CD4-positive, alpha-beta T cell (primary cell): Measurements from ENCODE around the gene WNT2. TPM values are rescaled to one million over a fixed set of nuclear protein-coding genes. Genes with fewer than 3 reads are reported as not detected.

Source experiments
- ATAC-seq: fragments of 200-7000 bp; cut with Tn5 transposase; one replicate; pipeline ENCODE4 v1.10.0; 2022; ENCODE audit warnings: mild to moderate bottlenecking; ENCODE audit not compliant: poor library complexity
- CTCF ChIA-PET: fragments of 350-600 bp; sonication (Branson Sonifier 250); formaldehyde crosslinking; loops from one replicate; lab custom pipeline; 2021; ENCODE audit warnings: antibody characterized with exemption, inconsistent platforms; lab: Charles Lee
- POLR2A ChIA-PET: fragments of 350-600 bp; sonication (Branson Sonifier 250); formaldehyde crosslinking; loops from one replicate; lab custom pipeline; 2021; ENCODE audit warnings: antibody characterized with exemption, inconsistent platforms; lab: Charles Lee
- DNase-seq, 14 experiments: peaks; one replicate each; pipeline ENCODE4 v3.0.0-alpha.2; 2013 to 2020; ENCODE audit warnings: mixed read lengths in 2 of 14
- H3K27ac ChIP-seq, 2 donors: one replicate each; pipeline versions ENCODE4 v1.5.1 to v1.7.0; 2013; ENCODE audit warnings: low read length in 2 of 2, low read depth in 1 of 2, mild to moderate bottlenecking in 1 of 2
- H3K27me3 ChIP-seq, 2 experiments: 1 replicate in 1 of 2; 2 replicates in 1 of 2; pipeline versions ENCODE4 v1.6.1 to v1.7.0; 2013; ENCODE audit warnings: low read length in 2 of 2, control low read depth in 1 of 2, mild to moderate bottlenecking in 1 of 2, moderate library complexity in 1 of 2; ENCODE audit not compliant: insufficient read depth in 2 of 2, control insufficient read depth in 1 of 2
- H3K36me3 ChIP-seq: one replicate; pipeline ENCODE4 v1.6.1; 2013; ENCODE audit warnings: low read length, control low read depth; ENCODE audit not compliant: insufficient read depth
- H3K4me1 ChIP-seq: one replicate; pipeline ENCODE4 v1.6.1; 2013; ENCODE audit warnings: low read length, control low read depth; ENCODE audit not compliant: insufficient read depth
- H3K4me3 ChIP-seq: one replicate; pipeline ENCODE4 v1.5.1; 2013; ENCODE audit warnings: mild to moderate bottlenecking, low read length, moderate library complexity
- H3K9me3 ChIP-seq, 2 experiments: 1 replicate in 1 of 2; 2 replicates in 1 of 2; pipeline versions ENCODE4 v1.6.1 to v1.7.0; 2013; ENCODE audit warnings: low read length in 2 of 2, mild to moderate bottlenecking in 2 of 2, control low read depth in 1 of 2, moderate library complexity in 1 of 2; ENCODE audit not compliant: control insufficient read depth in 1 of 2, insufficient read depth in 1 of 2
- H3K27ac Mint-ChIP-seq: one replicate; pipeline ENCODE4 v1.8.0; 2020; ENCODE audit warnings: mixed read lengths
- H3K27me3 Mint-ChIP-seq: one replicate; pipeline ENCODE4 v1.8.0; 2021; ENCODE audit warnings: mixed read lengths
- H3K36me3 Mint-ChIP-seq: one replicate; pipeline ENCODE4 v1.8.0; 2021; ENCODE audit warnings: low read depth, mixed read lengths
- H3K4me1 Mint-ChIP-seq: one replicate; pipeline ENCODE4 v1.8.0; 2021; ENCODE audit warnings: low read depth, mixed read lengths
- H3K4me3 Mint-ChIP-seq: one replicate; pipeline ENCODE4 v1.8.0; 2020; ENCODE audit warnings: mild to moderate bottlenecking, mixed read lengths
- H3K9me3 Mint-ChIP-seq: one replicate; pipeline ENCODE4 v1.8.0; 2020; ENCODE audit warnings: mixed read lengths
- intact Hi-C, 2 experiments: fragments of 100-400 bp; cut with DNase I in 1 of 2; cut with micrococcal nuclease in 1 of 2; formaldehyde crosslinking; loops; one replicate each; pipeline versions ENCODE4 v1.15.1 to v1.9.0; 2023 to 2025; cut with DNase I, micrococcal nuclease
- total RNA-seq, 174 experiments: library from RNA in 2 of 174; stranded (reverse) in 2 of 174; gene quantifications; one replicate each; pipeline ENCODE4 v1.2.3 and lab custom pipeline; 2021 to 2026
- TF ChIP-seq, protein P1 (sequence below): fragments of 200-600 bp; IDR thresholded peaks from one replicate; pipeline ENCODE4 v1.8.0; 2022; ENCODE audit warnings: antibody characterized with exemption, mild to moderate bottlenecking

Gene WNT2
- total RNA-seq, 2 experiments from 2014 or later, result not detected

DNA sequence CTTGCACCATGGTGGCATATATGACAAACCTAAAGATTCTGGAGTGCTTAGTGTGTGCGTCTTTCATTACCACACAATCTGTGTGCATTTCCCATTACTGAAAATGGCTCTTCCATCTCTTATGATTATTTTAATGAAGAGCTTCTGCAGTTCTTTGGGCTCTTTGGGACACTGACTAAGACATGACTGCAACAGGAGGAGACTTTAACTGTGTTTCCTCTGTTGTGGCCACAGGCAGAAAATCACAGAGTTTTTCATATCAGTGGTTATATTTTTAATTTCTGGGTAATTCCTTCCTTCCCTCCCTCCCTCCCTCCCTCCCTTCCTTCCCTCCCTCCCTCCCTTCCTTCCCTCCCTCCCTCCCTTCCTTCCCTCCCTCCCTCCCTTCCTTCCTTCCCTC lies 58.1 kb downstream of the WNT2 start:
- Mint-ChIP-seq H3K36me3 (no peaks in the 10 kb centered on the region), H3K27ac (no peak overlapping the region), H3K9me3 (no peaks in the 10 kb centered on the region), H3K27me3 (peaks cover 15% of the 10 kb centered on the region), H3K4me1 (no peaks in the 10 kb centered on the region), H3K4me3 (no peak overlapping the region)
- H3K4me3 ChIP-seq, result no peak overlapping the region
- ATAC-seq, result no peak
- no peaks in the 10 kb centered on the region for H3K4me1 ChIP-seq
- ChIA-PET POLR2A (no interaction called here), CTCF (no interaction called here)
- no peaks in the 10 kb centered on the region for H3K27me3 ChIP-seq
- no peaks in the 10 kb centered on the region for H3K36me3 ChIP-seq
- DNase-seq, result no peak
- TF ChIP-seq, protein P1, sequence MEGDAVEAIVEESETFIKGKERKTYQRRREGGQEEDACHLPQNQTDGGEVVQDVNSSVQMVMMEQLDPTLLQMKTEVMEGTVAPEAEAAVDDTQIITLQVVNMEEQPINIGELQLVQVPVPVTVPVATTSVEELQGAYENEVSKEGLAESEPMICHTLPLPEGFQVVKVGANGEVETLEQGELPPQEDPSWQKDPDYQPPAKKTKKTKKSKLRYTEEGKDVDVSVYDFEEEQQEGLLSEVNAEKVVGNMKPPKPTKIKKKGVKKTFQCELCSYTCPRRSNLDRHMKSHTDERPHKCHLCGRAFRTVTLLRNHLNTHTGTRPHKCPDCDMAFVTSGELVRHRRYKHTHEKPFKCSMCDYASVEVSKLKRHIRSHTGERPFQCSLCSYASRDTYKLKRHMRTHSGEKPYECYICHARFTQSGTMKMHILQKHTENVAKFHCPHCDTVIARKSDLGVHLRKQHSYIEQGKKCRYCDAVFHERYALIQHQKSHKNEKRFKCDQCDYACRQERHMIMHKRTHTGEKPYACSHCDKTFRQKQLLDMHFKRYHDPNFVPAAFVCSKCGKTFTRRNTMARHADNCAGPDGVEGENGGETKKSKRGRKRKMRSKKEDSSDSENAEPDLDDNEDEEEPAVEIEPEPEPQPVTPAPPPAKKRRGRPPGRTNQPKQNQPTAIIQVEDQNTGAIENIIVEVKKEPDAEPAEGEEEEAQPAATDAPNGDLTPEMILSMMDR, result no peak
- no peaks in the 10 kb centered on the region for H3K9me3 ChIP-seq
- H3K27ac ChIP-seq, result no peak overlapping the region
- intact Hi-C loops, result no loop called here

DNA sequence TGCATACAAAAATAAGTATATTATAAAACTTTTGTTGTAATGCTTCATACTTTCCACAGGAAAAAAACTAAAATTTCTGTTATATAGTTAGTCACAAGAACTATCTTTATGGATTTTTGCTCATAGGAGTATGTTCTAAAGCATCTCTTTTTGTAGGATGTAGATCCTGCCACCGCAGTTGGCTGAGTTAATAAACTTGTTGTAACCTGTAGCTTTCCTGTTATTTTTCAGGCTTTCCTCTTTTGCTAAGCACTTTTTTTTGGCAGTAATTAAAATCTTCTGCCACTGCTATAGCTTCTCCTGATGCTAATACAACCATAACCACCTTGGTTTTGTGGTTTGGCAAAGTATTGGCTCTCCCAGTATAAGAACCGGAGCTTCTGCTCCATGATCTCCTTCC lies 60.3 kb downstream of the WNT2 start:
- Mint-ChIP-seq H3K4me1 (no peaks in the 10 kb centered on the region), H3K27ac (no peak overlapping the region), H3K9me3 (no peaks in the 10 kb centered on the region), H3K36me3 (no peaks in the 10 kb centered on the region), H3K27me3 (peaks cover 16% of the 10 kb centered on the region), H3K4me3 (no peak overlapping the region)
- Histone ChIP-seq H3K9me3 (no peaks in the 10 kb centered on the region), H3K4me3 (no peak overlapping the region), H3K27me3 (no peaks in the 10 kb centered on the region), H3K36me3 (no peaks in the 10 kb centered on the region), H3K27ac (no peak overlapping the region), H3K4me1 (no peaks in the 10 kb centered on the region)
- TF ChIP-seq, protein P1, result no peak
- ChIA-PET POLR2A (no interaction called here), CTCF (no interaction called here)
- DNase-seq (no peak), ATAC-seq (no peak)
- intact Hi-C loops, result no loop called here

DNA sequence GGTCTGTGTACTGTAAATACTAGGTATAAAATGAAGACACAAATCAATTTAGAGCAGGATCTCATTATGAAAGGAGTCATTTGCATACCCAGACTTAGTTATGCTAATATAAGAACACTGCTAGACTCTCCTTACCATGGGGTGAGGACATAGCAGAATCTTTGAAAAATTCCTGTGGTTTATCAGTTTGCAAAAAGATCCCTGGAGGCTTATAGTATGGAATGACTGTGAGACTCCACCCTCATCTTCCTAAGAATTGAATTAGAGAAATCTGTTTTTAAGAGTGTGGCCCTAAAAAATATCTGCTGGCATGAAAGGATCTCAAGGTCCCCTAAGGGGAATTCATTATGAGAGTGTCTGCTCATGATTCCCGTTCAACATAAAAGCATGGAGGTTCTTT lies 63.2 kb downstream of the WNT2 start:
- H3K4me3 Mint-ChIP-seq, result no peak overlapping the region
- DNase-seq, result no peak
- H3K27ac ChIP-seq, result no peak overlapping the region
- H3K4me1 Mint-ChIP-seq, result no peaks in the 10 kb centered on the region
- no peaks in the 10 kb centered on the region for H3K4me1 ChIP-seq
- H3K27ac Mint-ChIP-seq, result no peak overlapping the region
- no peaks in the 10 kb centered on the region for H3K36me3 ChIP-seq
- H3K9me3 Mint-ChIP-seq, result no peaks in the 10 kb centered on the region
- CTCF ChIA-PET, result no interaction called here
- peaks cover 10% of the 10 kb centered on the region for H3K27me3 Mint-ChIP-seq
- no peaks in the 10 kb centered on the region for H3K36me3 Mint-ChIP-seq
- TF ChIP-seq, protein P1, result no peak
- no peak for ATAC-seq
- no peak overlapping the region for H3K4me3 ChIP-seq
- no peaks in the 10 kb centered on the region for H3K9me3 ChIP-seq
- H3K27me3 ChIP-seq, result no peaks in the 10 kb centered on the region
- intact Hi-C loops, result no loop called here
- POLR2A ChIA-PET, result no interaction called here
